HUDEP-2 (cell line): ENCODE data around the gene NPW.
A peak's percentile ranks its signal among the peaks of the same experiment; 100 is the strongest.
"Not testable (repeated sequence)": the region's sequence is repeated elsewhere in the genome, so short reads cannot be mapped to it uniquely, and the experiment has no call there.

Source experiments
- DNase-seq, 76 experiments: peaks; one replicate each; lab custom pipeline; 2025; ENCODE audit not compliant: unreplicated experiment in 76 of 76; lab: John Stamatoyannopoulos, UW

The NPW gene

GRCh38 chr16:2033909-2034695 lies 14.5 kb downstream of the NPW start:
- not testable (repeated sequence) for DNase-seq

DNA sequence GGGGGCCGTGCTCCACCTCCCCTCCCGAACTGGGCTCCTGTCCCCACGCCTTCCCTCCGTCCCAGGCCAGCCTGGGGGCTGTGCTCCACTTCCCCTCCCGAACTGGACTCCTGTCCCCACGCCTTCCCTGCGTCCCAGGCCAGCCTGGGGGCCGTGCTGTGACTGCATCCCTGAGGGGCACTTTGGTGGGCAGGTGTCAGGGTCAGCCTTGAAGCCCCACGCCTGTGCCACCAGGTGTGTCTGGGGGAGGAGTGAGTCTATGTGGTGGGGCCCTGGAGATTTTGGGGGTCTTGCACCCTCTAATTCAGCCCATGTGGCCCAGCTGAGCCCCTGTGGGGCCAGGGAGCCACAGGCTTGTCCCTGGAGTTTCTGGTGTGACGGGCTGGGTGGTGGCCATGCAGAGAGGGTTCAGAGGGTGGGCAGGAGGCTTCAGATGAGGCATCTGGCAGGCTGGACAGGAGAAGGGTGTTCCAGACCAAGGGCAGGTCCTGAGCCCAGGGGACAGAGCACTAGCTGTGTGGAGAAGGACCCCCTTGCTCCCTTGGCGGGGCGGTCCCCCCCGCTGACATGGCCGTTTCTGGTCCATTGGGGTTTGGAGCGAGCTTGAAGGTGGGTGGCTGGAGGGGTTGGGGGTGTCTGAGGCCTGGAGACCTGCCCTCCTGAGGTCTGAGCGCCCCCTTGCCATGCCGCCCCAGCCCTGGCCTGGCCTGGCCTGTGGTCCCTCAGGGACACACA lies 15.3 kb downstream of the NPW start:
- no peak for DNase-seq

- no peak for DNase-seq
These were observed 16.0 kb downstream of the NPW start for GRCh38 chr16:2035431-2036199.

DNA sequence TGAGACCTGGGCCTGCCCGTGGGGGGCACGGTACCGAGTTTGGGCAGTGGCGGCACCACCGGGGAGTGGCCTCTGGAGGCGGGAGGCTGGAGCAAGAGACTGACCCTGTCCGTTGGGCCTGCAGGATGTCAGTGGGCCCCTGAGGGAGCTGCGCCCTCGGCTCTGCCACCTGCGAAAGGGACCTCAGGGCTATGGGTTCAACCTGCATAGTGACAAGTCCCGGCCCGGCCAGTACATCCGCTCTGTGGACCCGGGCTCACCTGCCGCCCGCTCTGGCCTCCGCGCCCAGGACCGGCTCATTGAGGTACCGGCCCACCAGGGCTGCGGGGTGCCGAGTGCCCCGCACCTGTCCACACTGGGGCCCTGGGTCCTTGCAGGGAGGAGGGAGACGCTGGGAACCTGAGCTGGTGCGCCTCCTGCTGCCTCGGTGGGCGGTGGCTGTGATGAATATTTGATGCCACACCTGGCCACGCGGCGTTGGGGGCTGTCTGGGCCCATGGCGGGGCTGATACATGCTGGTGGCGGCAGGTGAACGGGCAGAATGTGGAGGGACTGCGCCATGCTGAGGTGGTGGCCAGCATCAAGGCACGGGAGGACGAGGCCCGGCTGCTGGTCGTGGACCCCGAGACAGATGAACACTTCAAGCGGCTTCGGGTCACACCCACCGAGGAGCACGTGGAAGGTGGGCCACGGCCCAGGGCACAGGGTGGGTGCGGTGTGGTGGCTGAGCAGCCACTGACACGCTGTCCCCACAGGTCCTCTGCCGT lies 16.8 kb downstream of the NPW start:
- DNase-seq = no peak

- no peak for DNase-seq
These were observed 17.5 kb downstream of the NPW start for GRCh38 chr16:2037115-2037514.

GRCh38 chr16:2037647-2038381 lies 18.2 kb downstream of the NPW start:
- DNase-seq = no peak

- DNase-seq = no peak
These were observed 19.0 kb downstream of the NPW start for GRCh38 chr16:2038382-2039231.

GRCh38 chr16:2039274-2040031 lies 19.9 kb downstream of the NPW start:
- no peak for DNase-seq

- peak in 1 of 76 experiments; percentile 27 for DNase-seq
These were observed 20.6 kb downstream of the NPW start for GRCh38 chr16:2040041-2040786.

DNA sequence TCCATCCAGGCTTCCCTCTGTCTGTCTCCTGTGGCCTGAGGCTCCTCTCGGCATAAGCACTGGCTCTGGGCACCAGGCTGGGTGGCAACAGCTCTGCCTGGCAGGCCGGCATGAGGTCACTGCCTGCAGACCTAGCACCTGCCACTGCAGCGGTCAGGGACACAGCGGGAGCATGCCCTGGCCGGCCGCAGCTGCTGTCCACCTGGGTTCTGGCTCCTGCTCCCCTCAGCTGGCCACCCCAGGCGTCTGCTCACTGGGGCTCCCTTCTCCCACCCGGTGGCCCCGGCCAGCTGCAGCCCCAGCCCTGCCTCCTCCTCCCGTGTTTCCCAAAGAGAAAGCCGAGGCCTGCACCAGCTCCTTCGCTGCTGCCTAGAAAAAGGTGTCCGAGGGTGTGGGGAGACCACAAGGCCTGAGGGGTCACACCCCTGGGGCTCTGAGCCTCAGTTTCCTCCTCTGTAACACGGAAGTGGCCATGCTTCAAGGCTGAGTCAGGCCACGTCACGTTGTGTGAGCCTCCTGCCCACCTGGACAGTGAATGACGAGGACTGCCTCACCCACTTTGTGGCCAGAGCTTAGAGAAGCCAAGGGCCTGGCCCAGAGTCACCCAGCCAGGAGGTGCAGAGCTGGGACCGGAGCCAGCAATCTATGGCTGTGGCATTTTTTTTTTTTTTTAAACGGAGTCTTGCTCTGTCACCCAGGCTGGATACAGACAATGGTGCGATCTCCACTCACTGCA lies 21.4 kb downstream of the NPW start:
- peak in 51 of 76 experiments; percentile 7 to 65 (median 30) for DNase-seq

DNA sequence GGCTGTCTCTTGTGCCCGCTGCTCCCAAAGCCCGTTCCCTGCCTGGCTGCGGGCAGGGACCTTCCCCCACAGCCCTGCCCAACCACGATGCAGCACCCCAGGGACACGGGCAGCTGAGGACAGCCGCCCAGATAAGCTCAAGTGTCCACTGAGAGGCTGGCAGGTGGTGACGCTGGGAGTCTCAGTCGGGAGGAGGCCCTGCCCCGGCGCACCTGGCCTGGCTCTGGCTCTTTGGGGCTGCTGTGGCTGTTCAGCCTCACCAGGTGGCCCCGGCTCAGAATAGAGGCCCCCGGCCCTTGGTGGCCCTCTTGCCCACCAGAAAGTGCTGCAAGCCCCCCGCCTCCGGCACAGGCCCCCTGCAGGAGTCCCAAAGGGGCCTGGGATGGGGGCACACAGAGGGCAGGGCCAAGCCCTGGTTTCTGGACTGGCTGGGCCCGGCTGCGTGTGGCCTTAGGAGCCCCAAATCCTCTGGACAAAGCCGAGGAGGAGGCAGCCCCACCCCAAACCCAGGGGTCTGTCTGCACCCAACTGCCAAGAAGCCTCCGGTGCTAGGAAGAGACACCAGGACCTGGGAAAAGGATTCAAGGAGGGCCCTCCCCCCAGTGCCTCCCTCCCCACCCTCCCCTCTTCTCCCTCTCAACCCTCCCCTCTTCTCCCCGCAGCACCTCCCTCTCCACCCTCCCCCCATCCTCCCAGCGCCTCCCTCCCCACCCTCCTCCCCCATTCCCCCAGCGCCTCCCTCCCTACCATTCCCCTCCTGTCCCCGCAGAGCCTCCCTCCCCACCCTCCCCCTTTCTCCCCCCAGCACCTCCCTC lies 22.8 kb downstream of the NPW start:
- DNase-seq = no peak

GRCh38 chr16:2042986-2043666 lies 23.5 kb downstream of the NPW start:
- no peak for DNase-seq

GRCh38 chr16:2043667-2044451 lies 24.3 kb downstream of the NPW start:
- DNase-seq = no peak

GRCh38 chr16:2044541-2044940 lies 25.0 kb downstream of the NPW start:
- DNase-seq = no peak
